ENCODE data around the gene CCNK.
A peak's percentile ranks its signal among the peaks of the same experiment; 100 is the strongest.

The CCNK gene

DNA sequence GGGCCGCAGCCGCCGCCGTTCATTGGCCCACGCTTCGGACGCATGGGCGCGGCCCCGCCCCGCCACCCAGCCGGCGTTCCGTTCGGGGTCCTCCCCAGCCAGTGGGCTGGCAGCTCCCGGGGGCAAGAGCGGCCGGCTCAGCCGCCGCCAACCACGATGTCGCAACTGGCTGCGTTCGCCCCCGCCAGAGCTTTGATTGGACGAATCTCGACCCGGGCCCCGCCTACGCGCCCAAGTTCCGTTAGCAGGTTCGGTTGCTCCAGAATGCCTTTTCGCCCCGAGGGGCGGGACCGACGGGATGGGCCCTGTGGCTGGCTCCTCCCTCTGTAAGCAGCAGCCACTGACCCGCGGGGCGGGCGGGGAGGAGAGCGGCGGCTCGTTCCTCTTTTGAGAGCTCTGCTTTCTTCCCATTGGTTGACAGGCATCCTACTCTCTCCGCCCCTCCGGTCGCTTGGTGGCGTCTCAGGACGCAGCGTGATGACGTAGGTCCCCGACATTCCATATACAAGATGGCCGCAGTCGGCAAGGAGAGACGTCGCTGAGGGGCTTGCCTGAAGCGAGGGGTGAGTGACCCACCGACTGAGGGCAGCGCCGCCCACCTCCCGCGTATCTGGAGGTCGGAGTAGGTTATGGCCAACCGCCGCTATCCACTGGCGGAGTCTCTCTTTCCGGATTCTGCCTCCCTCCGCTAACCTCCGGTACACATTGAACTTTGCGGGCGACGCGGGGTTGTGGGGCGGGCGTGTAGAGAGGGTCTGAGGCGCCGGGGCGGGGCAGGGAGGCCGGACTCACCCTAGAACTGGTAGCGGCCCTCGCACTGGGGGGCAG, at the start of gene CCNK:
TSS of gene CCNK (plus strand) at position 493 of the 828 bp plus-strand sequence. CDS start 11,269 bp downstream, outside the sequence.
- DNase-seq (ENCODE audit: low read depth in 2 of 2): peak; percentile 100

DNA sequence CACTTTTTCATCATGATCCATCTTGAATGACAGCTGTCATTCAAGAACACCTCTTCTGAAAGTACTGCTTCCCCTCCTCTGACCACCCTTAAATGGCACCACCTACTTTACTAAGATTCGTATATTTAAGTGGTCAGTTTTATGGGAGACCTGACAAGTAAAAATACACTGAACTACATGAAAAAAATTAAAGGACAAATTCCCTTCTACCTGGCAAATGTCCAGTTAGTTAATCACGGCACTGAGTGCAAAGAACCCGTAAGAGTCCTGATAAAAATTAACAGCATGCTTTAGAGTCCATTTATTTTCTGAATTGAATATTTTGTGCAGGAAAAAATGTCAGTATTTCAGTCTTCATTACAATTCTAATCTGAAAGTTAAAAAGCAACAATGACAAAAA, 49.2 kb upstream of the CCNK start:
- DNase-seq (ENCODE audit: low read depth in 2 of 2): no peak

DNA sequence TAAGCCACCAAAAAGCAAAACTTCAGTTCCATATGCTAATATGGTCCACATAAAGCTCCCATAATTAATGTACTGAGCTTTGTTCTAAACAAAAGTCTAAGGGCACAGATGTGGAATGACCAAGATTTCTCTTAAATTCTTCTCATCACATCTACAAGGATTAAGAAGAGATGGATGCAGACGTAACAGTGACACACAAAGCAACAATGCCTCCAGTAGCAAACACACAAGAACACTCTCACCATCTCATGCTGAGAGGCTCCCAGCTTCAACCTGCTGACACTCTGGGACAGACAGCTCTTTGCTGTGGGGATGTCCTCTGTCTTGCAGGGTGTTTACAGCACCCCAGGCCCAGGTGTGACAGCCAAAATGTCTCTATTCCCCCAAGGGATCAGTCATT, 48.7 kb upstream of the CCNK start:
- DNase-seq (ENCODE audit: low read depth in 2 of 2): no peak

DNA sequence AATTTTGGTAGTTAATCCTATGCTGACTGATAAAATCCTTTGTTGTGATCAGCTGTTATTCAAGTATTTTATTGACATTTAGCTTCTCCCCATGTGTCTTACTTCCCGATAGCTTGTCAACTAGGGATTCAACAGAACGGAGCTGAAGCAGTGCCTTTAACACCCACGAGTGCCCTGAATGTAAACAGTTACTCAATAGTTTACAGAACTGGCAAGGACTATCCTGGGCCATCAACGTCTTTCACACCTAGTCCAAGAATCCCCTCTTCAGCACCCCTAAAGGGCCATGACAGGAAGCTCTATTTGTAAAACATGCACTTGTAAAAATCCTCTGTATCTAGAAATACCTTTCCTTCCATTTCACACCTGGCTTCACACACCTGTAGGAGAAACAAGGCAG, 45.9 kb upstream of the CCNK start:
- DNase-seq (ENCODE audit: low read depth in 2 of 2): no peak

DNA sequence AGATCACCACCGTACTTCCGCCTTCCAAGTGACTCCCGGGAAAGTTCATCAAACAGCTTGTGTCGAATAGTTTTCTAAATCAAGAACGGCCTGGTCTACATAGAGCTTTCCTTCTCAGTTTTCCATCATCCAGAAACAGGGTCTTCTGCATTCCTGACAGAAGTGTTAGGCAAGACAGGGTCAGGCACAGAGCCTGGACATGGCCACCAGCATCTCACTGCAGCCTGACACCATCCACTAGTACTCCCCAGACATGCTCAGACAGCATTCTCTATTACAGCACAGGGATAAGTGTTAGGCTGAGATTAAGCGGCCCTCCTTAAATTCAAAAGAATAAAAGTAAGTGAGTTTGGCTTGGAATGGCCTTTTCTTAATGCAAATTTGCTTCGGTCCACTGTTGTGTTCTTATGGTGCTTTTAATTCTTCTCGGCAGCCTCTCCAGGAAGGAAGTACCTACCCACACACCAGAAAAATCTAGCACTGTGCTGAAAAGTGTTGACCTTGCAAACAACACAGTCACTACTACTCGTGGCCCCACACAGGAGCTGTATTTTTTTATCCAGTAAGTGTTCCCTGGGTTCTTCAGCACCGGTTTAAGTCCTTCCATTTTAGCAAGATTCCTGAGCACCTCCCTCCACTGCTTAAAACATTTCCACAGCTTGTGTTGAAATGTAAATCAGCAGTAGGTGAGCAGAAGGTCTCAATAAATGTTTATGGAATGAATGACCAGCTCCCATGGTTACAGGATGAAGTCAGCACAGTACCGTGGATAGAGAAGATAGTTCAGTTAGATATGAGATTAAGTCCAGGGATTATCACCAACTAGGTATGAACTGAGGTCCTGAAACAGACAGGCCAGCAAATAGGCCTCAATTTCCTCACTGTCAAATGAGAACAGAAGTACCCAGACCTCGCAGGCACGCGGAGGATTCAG, 44.7 kb upstream of the CCNK start:
- DNase-seq (ENCODE audit: low read depth in 2 of 2): no peak

DNA sequence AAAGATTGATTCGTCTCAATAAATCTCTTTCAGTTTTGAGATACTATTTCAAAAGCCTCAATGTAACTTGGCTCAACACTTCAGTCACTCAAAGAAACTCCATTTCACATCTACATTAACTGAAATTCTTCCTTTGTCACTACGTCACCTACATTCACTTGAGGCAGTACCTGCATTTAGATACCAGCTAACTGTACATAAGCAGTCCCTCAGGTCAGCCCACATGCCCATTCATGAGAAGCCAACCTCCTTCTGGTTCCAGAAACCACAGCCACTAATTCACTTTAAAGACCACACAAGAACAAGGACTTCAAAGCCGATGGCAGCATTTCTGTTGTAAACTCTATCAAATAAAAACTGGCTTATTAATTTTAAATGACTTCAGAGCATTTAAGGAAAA, 43.5 kb upstream of the CCNK start:
- no peak for DNase-seq (ENCODE audit: low read depth in 2 of 2)

DNA sequence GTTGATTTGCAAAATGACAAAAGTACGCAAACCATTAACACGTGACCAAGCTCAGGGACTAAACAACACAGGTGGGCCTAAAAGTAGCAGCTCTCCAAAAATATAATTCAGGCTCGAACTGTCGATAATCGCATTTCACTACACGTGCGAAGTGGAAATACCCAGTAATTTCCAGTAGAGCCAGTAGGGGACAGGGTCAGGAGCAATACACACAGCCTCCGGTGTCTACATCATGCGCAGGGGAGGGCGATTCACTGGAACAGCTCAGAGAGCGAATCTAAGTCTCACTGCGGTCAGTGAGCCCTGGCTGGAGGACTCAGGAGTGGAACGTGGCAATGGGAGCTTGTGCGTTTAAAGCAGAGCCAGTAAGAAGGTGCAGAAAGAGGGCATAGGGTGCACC, 40.9 kb upstream of the CCNK start:
- no peak for DNase-seq (ENCODE audit: low read depth in 2 of 2)

DNA sequence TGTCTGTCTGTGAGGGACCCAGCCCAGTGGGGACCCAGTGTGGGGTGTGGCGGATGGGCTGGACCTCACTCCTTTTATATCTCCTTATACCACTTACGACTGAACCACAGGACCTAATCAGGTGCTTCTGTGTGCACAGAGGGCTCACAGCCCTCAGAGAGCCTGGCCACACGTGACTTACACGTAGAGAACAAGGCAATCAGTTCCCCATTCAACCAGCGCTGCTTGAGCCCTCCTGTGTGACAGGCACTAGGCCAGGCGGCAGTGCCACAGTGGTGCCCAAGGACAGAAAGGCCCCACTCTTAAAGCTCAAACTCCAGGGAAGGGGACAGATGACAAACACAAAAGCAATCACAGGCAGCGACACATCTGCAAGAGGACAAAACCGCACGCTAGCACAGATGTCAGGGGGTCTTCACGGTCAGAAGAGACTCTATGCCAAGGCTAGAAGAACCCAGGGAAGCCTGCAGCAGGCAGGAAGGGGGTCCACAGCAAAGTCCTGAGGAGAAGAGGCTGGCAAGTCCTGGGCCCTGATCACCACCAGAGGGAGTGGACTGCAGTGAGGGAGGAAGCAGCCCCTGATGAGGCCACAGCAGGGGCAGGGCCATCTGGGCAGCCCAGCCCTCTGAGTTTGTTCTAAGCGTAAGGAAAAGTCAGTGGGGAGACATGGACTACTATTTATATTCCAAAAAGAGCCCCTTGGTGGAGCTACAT, 39.9 kb upstream of the CCNK start:
- DNase-seq (ENCODE audit: low read depth in 2 of 2): no peak

DNA sequence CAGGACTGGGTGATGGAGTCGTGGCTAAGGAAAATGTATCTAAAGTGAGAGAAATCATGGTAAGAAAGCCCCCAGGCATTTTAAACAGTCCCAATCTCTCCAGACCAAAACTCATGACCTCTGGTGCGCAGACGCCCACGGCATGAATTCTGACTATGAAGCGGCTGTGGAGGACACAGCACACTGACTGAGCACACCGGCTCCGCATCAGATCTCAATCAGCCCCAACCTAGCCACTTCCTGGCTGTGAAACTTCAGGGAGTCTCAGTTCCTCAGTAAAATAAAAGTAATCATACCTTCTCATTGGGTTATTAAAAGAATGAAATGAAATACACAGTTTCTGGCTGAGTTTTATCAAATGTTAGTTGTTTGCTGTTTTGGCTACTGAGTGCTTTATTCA, 39.3 kb upstream of the CCNK start:
- DNase-seq (ENCODE audit: low read depth in 2 of 2): no peak

DNA sequence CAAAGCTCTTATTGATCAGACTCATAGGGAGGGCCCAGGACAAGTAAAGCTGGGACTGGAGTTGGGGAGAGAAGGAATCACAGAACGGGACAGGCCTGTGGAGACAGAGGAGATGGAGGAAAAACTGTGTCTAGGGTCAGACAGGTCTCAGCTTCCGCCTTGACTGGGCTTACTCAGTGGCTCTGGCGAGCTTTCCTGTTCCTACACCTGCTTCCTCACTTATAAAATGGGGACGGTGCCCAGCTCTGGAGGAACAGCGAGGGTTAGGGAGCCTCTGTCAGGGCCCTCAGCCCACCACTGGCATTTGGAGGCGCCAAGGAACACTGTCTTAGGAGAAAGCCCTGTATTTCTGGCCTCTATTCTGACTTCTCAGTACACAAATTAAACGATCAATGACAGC, 35.3 kb upstream of the CCNK start:
- DNase-seq (ENCODE audit: low read depth in 2 of 2): no peak

DNA sequence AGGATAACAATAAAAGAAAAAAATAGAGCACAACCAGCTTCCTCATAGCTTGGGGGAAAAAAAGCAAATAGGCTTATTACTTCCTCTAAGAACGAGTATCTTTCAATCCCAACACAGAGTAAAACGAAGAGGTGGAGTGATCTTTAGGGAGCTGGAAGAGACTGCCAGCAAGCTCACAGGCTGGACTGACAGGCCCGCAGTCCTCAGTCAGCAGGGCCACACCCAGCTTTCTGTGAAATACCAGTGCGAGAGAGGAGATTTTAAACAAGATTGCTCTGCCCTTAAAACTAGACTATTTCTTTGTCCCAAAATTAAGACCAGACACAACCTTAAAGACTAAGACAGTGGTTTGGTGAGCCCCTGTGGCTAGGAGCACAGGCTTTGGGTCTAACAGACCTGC, 33.5 kb upstream of the CCNK start:
- DNase-seq (ENCODE audit: low read depth in 2 of 2): no peak

DNA sequence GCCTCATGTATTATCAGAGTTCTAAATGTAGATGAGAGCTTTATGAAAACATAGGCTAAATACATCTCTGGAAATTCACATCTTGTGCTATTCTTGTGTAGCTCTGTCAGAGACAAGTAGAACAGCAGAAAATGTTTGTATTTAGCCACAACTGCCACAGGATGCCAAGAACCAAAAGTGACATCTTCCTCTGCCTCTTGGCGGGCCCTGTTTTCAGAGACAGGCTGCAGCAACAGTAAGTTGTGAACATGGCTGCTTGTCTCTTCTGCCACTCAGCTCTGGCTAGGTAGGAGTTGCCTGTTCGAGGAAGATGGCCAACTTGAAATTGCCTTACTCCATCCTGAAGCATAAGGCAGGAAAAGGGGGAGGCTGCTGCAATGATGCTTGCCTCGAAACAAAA, 30.9 kb upstream of the CCNK start:
- no peak for DNase-seq (ENCODE audit: low read depth in 2 of 2)

DNA sequence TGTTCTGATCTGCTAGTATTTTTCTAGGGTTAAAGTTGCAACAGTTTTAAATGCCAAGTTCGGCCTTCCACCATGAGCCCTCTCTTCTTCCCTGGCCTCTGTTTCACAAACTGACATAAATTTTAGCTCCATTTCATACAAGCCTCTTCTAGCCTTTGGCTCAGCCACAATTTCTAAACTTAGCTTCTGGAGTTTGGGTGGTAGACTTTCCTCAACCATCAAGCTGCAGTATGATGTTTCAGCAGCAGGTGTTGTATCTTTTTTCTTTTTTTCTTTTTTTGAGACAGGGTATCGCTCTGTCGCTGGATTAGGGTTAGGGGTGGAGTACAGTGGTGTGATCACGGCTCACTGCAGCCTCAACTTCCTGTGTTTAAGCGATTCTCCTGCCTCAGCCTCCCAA, 30.0 kb upstream of the CCNK start:
- DNase-seq (ENCODE audit: low read depth in 2 of 2): no peak

DNA sequence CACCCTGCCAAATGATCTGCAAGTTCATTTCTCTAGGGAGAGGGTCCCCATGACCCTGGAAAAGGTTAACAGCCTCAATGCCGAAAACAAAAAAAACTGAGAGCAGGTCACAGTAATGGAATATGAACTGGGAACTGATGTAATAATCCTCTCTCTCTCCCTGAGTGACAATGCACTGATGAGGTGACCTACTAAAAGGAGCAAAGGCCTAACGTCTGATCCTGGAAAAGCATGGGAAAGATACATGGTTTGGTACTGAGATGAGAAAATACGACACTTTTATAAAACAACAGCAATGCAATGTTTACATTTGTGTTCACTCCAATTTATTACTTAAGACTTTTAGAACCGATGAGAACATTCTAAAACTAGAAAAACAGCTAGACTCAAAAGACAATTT, 28.2 kb upstream of the CCNK start:
- DNase-seq (ENCODE audit: low read depth in 2 of 2): no peak

DNA sequence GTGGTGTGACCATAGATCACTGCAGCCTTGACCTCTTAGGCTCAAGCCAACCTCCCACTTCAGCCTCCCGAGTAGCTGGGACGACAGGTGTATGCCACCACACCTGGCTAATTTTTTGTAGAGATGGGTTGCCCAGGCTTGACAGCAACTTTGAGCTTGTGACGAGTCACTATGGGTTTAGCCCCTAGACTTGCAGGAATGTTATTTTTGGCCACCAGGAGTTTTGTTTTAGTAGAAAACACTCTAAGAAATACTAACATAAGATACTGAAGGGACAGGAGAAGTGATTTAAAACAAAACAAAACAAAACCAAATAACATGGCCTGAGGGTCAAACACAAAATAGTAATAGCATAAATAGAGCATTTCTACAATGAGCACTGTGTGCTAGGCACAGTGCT, 27.0 kb upstream of the CCNK start:
- no peak for DNase-seq (ENCODE audit: low read depth in 2 of 2)

DNA sequence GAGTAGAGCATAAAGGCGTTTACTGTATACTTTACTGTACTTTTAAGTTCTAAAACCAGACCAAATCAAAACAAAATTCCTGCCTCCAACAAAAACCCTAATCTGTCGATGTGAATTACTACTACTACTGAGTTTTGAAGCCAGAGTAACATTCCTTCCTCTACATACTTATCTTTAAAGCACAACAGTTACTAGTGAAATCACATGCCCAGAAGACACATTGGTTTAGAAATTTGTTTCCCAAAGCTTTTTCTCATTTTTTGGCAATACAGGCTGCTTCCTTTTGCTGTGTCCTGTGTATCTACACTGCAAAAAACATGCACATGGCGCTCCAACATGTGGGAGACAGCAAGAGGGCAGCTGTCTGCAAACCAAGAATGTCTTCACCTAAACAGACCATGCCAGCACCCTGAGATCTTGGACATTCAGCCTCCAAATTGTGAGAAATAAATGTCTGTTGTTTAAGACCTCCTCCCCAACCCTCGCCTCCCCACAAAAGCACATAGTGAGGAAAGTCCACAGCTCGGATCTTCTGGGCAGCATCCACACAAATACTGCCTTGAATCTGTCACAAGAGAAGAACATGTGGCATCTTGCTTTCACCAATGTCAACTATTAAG, 21.6 kb upstream of the CCNK start:
- DNase-seq (ENCODE audit: low read depth in 2 of 2): no peak

DNA sequence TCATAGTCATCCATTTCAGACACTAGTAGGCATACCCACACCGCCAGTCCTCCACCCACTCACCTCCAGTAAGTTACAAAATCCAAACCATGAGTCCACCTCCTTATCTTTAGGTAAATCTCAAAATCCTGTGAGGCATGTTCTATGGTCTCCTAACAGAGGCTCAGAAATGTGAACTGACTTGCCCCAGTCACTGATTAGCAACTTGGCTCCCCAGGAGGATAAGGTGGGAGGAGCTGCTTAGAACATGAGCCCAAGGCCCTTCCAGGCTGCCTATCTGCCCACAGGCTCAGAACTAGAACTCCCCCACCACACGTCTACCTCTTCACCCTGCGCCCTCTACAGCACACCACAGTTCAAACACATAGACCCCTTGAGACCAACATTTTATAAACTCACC, 20.4 kb upstream of the CCNK start:
- no peak for DNase-seq (ENCODE audit: low read depth in 2 of 2)

DNA sequence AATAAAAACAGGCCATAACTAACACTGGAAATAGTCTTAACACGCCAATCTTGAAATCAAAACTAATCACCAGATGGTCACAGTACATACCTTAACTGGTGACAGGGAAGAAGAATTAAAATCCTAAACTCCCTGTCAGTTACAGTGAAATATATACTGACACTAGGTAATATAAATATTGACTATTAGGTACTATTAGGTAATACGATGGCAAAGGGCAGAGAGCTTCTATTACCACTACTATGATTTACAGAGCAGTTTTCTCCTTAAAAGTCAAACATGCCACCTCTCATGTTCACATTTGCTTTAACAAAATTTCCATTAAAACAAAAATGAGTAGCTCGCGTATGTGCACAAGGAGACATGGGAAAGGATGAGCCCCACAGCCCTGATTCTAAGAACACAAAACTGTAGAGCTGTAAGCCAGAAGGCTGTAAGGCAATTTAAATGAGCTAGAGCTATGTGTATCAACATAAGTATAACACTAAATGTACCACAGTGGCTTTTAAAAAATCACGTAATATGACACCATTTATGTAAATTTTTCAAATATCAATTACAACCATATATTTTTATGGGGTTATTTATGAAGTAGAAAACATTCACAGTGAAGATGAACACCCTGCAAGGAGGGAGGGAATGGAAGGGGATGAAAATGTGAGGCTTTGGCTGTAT, 19.7 kb upstream of the CCNK start:
- DNase-seq (ENCODE audit: low read depth in 2 of 2): no peak

DNA sequence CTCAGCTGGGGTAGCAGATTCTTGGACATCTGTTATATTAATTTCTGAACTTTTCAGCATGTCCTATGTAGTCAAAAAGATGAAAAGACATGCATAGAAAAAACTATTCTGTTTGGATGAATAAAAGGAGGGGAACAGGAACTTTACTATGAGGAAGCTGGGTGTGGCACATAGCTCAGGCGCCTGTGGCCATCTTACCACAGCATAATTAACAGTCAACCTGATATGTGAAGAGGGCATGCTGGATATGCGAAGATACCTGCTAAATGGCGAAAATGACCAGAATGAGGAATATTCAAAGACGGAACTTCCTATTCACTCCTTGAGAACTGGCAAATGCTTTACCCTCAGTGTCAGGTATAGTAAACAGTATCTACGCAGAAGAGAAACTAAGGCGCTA, 19.0 kb upstream of the CCNK start:
- DNase-seq (ENCODE audit: low read depth in 2 of 2): no peak

DNA sequence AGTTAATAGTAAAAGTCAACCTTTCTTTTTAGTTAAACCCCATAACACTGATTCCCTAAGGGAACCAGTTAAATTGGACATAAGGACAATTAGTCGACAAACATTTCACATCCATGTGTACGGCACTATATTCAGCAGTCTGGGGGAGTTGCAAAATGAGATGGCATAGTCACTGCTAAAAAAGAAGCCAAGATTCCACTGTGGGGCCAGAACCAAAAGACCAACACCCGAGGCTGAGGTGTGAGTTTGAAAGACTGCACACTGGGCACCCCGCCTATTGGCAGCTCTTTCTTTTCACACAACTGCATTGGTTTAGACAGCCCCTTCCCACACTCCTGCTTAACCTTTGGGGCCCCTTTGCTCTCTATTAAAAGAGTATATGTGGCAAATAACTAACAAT, 17.2 kb upstream of the CCNK start:
- DNase-seq (ENCODE audit: low read depth in 2 of 2): no peak

DNA sequence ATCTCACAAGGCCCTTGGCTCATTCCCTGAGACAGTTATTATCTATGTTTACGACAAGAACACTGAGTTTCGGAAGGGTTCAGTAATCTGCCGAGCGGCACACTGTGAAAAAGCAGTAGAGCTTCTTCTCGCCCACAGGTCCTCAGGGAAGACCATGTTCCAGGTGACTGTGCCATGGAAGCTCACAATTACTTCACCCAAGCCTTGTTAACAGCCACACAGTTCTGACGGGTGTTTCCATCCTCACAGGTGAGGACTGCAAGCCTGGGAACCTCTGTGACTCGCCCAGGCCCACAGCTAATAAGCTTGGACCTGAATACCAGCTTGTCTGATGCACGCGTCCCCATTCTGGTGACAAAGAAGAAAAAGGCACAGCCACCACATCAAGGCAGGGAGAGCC, 15.9 kb upstream of the CCNK start:
- DNase-seq (ENCODE audit: low read depth in 2 of 2): no peak

Measured in stimulated activated CD4-positive, alpha-beta T cell treated with anti-CD3 and anti-CD28 coated beads, Interleukin-15, amount 100 ng/mL, for 48 hours (primary cell).